Loucy (cell line): ENCODE measurements around the gene SMARCB1.

Source experiments
- EZH2phosphoT487 ChIP-seq: fragments of 200-600 bp; IDR thresholded peaks from 2 replicates; pipeline ENCODE4 v1.6.1; 2018; ENCODE audit warnings: antibody characterized with exemption, mild to moderate bottlenecking, moderate library complexity, borderline replicate concordance
- TF ChIP-seq, protein P1 (sequence below): fragments of 200-600 bp; sonication (generic); conservative IDR thresholded peaks from 2 replicates; pipeline ENCODE4 v1.5.1; 2014; ENCODE audit warnings: mild to moderate bottlenecking, antibody characterized with exemption, low read length

DNA sequence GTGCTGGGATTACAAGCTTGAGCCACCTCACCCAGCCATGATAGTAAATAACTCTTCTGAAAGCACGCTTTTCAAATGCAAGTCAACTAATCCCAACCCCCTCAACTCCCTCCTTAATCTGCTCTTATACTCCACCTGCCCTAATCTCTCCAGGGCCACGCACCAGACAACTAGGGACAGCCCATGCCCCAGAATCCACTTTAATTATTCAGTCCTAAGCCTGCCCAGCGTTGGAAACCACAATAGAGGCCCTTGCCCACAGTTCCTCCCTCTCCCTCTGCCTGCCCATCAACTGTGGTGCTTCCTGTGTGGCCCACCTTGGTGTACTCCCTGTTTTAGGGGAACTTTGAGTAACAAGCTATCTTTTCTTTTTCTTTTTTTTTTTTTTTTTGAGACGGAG lies 29.9 kb upstream of the SMARCB1 start:
- TF ChIP-seq, protein P1, sequence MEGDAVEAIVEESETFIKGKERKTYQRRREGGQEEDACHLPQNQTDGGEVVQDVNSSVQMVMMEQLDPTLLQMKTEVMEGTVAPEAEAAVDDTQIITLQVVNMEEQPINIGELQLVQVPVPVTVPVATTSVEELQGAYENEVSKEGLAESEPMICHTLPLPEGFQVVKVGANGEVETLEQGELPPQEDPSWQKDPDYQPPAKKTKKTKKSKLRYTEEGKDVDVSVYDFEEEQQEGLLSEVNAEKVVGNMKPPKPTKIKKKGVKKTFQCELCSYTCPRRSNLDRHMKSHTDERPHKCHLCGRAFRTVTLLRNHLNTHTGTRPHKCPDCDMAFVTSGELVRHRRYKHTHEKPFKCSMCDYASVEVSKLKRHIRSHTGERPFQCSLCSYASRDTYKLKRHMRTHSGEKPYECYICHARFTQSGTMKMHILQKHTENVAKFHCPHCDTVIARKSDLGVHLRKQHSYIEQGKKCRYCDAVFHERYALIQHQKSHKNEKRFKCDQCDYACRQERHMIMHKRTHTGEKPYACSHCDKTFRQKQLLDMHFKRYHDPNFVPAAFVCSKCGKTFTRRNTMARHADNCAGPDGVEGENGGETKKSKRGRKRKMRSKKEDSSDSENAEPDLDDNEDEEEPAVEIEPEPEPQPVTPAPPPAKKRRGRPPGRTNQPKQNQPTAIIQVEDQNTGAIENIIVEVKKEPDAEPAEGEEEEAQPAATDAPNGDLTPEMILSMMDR = no peak
- no peak for TF ChIP-seq EZH2phosphoT487
